Fibroblast of lung (primary cell): Measurements from ENCODE around the gene HUNK. TPM values are rescaled to one million over a fixed set of nuclear protein-coding genes. Genes with fewer than 3 reads are reported as not detected.

Source experiments
- DNase-seq, 2 donors: peaks; one replicate each; pipeline versions ENCODE4 v3.0.0 to v3.0.0-alpha.2; 2010; ENCODE audit warnings: low read depth in 2 of 2
- H2AFZ ChIP-seq: 2 replicates; pipeline ENCODE4 v1.5.1; 2012; ENCODE audit warnings: low read length, control low read depth, inconsistent platforms
- H3K27ac ChIP-seq: 2 replicates; pipeline ENCODE4 v1.5.1; 2011; ENCODE audit warnings: low read length, control low read depth; ENCODE audit not compliant: insufficient read depth
- H3K27me3 ChIP-seq: 2 replicates; pipeline ENCODE4 v1.5.1; 2011; ENCODE audit warnings: mild to moderate bottlenecking, low read length; ENCODE audit not compliant: control insufficient read depth, insufficient read depth
- H3K36me3 ChIP-seq: 2 replicates; pipeline ENCODE4 v1.5.1; 2011; ENCODE audit warnings: low read length; ENCODE audit not compliant: control insufficient read depth, insufficient read depth
- H3K4me1 ChIP-seq: 2 replicates; pipeline ENCODE4 v1.5.1; 2011; ENCODE audit warnings: low read length; ENCODE audit not compliant: control insufficient read depth, insufficient read depth; ENCODE audit errors: extremely low read depth
- H3K4me2 ChIP-seq: 2 replicates; pipeline ENCODE4 v1.5.1; 2011; ENCODE audit warnings: low read length, control low read depth; ENCODE audit not compliant: insufficient read depth; ENCODE audit errors: extremely low read depth
- H3K4me3 ChIP-seq, 4 experiments: fragments of 200-600 bp in 1 of 4; sonication (generic) in 1 of 4; replicated peaks in 1 of 4; 2 replicates each; pipeline ENCODE4 v1.5.1; 2011 to 2016; ENCODE audit warnings: low read length in 4 of 4, low read depth in 3 of 4, mild to moderate bottlenecking in 3 of 4, control low read depth in 2 of 4, inconsistent platforms in 1 of 4, mixed read lengths in 1 of 4; ENCODE audit not compliant: insufficient read depth in 1 of 4; ENCODE audit errors: control extremely low read depth in 1 of 4
- H3K79me2 ChIP-seq: 2 replicates; pipeline ENCODE4 v1.5.1; 2012; ENCODE audit warnings: mild to moderate bottlenecking, low read length, inconsistent platforms; ENCODE audit not compliant: control insufficient read depth, insufficient read depth
- H3K9ac ChIP-seq: 2 replicates; pipeline ENCODE4 v1.5.1; 2011; ENCODE audit warnings: mild to moderate bottlenecking, low read length, control low read depth; ENCODE audit not compliant: insufficient read depth
- H3K9me3 ChIP-seq: 2 replicates; pipeline ENCODE4 v1.5.1; 2012; ENCODE audit warnings: low read depth, low read length; ENCODE audit not compliant: control insufficient read depth, insufficient read depth
- H4K20me1 ChIP-seq: 2 replicates; pipeline ENCODE4 v1.5.1; 2011; ENCODE audit warnings: low read length; ENCODE audit not compliant: control insufficient read depth, insufficient read depth; ENCODE audit errors: extremely low read depth
- CTCF ChIP-seq, 2 donors: IDR thresholded peaks in 1 of 2; conservative IDR thresholded peaks in 1 of 2; 1 replicate in 1 of 2; 2 replicates in 1 of 2; pipeline ENCODE4 v1.5.1; 2011 to 2012; ENCODE audit warnings: low read length in 2 of 2, control low read depth in 1 of 2, inconsistent platforms in 1 of 2, low read depth in 1 of 2, mild to moderate bottlenecking in 1 of 2
- EZH2 ChIP-seq: IDR thresholded peaks from 2 replicates; pipeline ENCODE4 v1.5.1; 2012; ENCODE audit warnings: low read length, control low read depth, mild to moderate bottlenecking; ENCODE audit errors: missing control alignments
- polyA plus RNA-seq, 2 donors: library from polyadenylated mRNA; depleted of rRNA in 1 of 2; stranded (reverse) in 1 of 2; unstranded in 1 of 2; fragments of >200 nt; gene quantifications; 2 replicates each; pipeline ENCODE4 v1.2.1, GENCODE V29; 2011 to 2012; ENCODE audit warnings: missing spikeins in 1 of 2
- total RNA-seq: library from RNA; depleted of rRNA; stranded (reverse); fragments of >200 nt; gene quantifications from 2 replicates; pipeline ENCODE4 v1.2.1, GENCODE V29; 2014

The HUNK gene
- total and polyA plus RNA-seq, 2 donors (not counting 1 experiment from before 2014, with no cell fraction given) = 0.09 to 0.33 TPM

GRCh38 chr21:31837041-31837440 lies 35.8 kb upstream of the HUNK start:
- no peaks in the 10 kb centered on the region for H4K20me1 ChIP-seq
- no peak for DNase-seq
- H3K4me1 ChIP-seq = no peaks in the 10 kb centered on the region
- no peaks in the 10 kb centered on the region for H3K27me3 ChIP-seq
- H3K27ac ChIP-seq = no peak overlapping the region
- no peak overlapping the region for H3K4me3 ChIP-seq
- H2AFZ ChIP-seq = no peak overlapping the region
- TF ChIP-seq CTCF (conservative IDR thresholded peaks at IDR 0.05 in 1 of 2, IDR thresholded peaks at IDR 0.05 in 1 of 2; ENCODE audit: low read depth in 1 of 2, low read length in 2 of 2) (no peak), EZH2 (no peak)
- H3K9me3 ChIP-seq = no peaks in the 10 kb centered on the region
- H3K4me2 ChIP-seq = no peak overlapping the region
- no peaks in the 10 kb centered on the region for H3K36me3 ChIP-seq
- H3K9ac ChIP-seq = no peak overlapping the region
- H3K79me2 ChIP-seq = no peaks in the 10 kb centered on the region

GRCh38 chr21:31837618-31838390 lies 35.0 kb upstream of the HUNK start:
- Histone ChIP-seq H3K4me1 (no peaks in the 10 kb centered on the region), H3K9me3 (no peaks in the 10 kb centered on the region), H3K36me3 (no peaks in the 10 kb centered on the region), H4K20me1 (no peaks in the 10 kb centered on the region), H3K27me3 (no peaks in the 10 kb centered on the region), H3K79me2 (no peaks in the 10 kb centered on the region), H2AFZ (no peak overlapping the region), H3K4me3 (no peak overlapping the region), H3K27ac (no peak overlapping the region), H3K9ac (no peak overlapping the region), H3K4me2 (no peak overlapping the region)
- TF ChIP-seq CTCF (conservative IDR thresholded peaks at IDR 0.05 in 1 of 2, IDR thresholded peaks at IDR 0.05 in 1 of 2; ENCODE audit: low read depth in 1 of 2, low read length in 2 of 2) = no peak
- no peak for TF ChIP-seq EZH2
- no peak for DNase-seq

GRCh38 chr21:31838586-31839355 lies 34.0 kb upstream of the HUNK start:
- TF ChIP-seq EZH2 (no peak), CTCF (conservative IDR thresholded peaks at IDR 0.05 in 1 of 2, IDR thresholded peaks at IDR 0.05 in 1 of 2; ENCODE audit: low read depth in 1 of 2, low read length in 2 of 2) (no peak)
- no peak overlapping the region for H3K9ac ChIP-seq

More at GRCh38 chr21:31838586-31839355, 34.0 kb upstream of the HUNK start:
- H3K4me3 ChIP-seq = no peak overlapping the region
- no peak overlapping the region for H2AFZ ChIP-seq
- no peaks in the 10 kb centered on the region for H3K4me1 ChIP-seq
- H3K27ac ChIP-seq = no peak overlapping the region
- H3K36me3 ChIP-seq = no peaks in the 10 kb centered on the region
- DNase-seq = no peak
- H3K4me2 ChIP-seq = no peak overlapping the region
- H4K20me1 ChIP-seq = no peaks in the 10 kb centered on the region
- no peaks in the 10 kb centered on the region for H3K79me2 ChIP-seq
- H3K9me3 ChIP-seq = no peaks in the 10 kb centered on the region
- H3K27me3 ChIP-seq = no peaks in the 10 kb centered on the region
